Psoas muscle (tissue), 8 donors: Measurements from ENCODE around the gene NLGN1. TPM values are rescaled to one million over a fixed set of nuclear protein-coding genes. Genes with fewer than 3 reads are reported as not detected.

Experiments used
- ATAC-seq, 4 donors: fragments of 200-7000 bp; cut with Tn5 transposase; one replicate each; pipeline ENCODE4 v1.9.1; 2020; ENCODE audit warnings: moderate library complexity in 3 of 4, mild to moderate bottlenecking in 2 of 4
- DNase-seq, 2 donors: peaks; one replicate each; pipeline ENCODE4 v3.0.0-alpha.2; 2020
- H3K27ac ChIP-seq: fragments of 200-600 bp; one replicate; pipeline ENCODE4 v1.8.0; 2022
- H3K27me3 ChIP-seq, 3 donors: fragments of 200-600 bp in 1 of 3; one replicate each; pipeline versions ENCODE4 v1.6.1 to v1.8.0; 2013 to 2022; ENCODE audit warnings: low read length in 2 of 3, mild to moderate bottlenecking in 2 of 3, moderate library complexity in 1 of 3; ENCODE audit not compliant: insufficient read depth in 3 of 3
- H3K36me3 ChIP-seq, 2 donors: fragments of 200-600 bp in 1 of 2; one replicate each; pipeline versions ENCODE4 v1.6.1 to v1.8.0; 2013 to 2022; ENCODE audit warnings: low read depth in 1 of 2, mild to moderate bottlenecking in 1 of 2, moderate library complexity in 1 of 2; ENCODE audit not compliant: insufficient read depth in 1 of 2
- H3K4me1 ChIP-seq: fragments of 200-600 bp; one replicate; pipeline ENCODE4 v1.8.0; 2022
- H3K4me3 ChIP-seq: fragments of 200-600 bp; one replicate; pipeline ENCODE4 v1.8.0; 2022; ENCODE audit warnings: mild to moderate bottlenecking
- H3K9me3 ChIP-seq: fragments of 200-600 bp; one replicate; pipeline ENCODE4 v1.8.0; 2022
- WGBS, 3 donors: extraction: QIAGEN DNeasy Blood & Tissue Kit; methylation state at CpG; one replicate each; pipeline versions ENCODE4 v1.1.6 to v1.1.7; 2013; 5-methylcytosine and 5-hydroxymethylcytosine counted together
- intact Hi-C, 2 donors: fragments of 100-400 bp; cut with DNase I; formaldehyde crosslinking; loops; one replicate each; pipeline versions ENCODE4 v1.11.0 to v1.14.2; 2022
- polyA plus RNA-seq, 3 donors: library from polyadenylated mRNA; stranded (reverse); fragments of 200-250 nt; gene quantifications; one replicate each; pipeline ENCODE4 v1.2.3, GENCODE V29; 2013
- total RNA-seq, 4 donors: library from RNA; stranded (reverse); fragmentation: NEBNext Ultra II Directional in 2 of 4; extraction: Animal tissue kit (Norgen Biotek cat#: 25700) in 2 of 4; gene quantifications; one replicate each; pipeline versions ENCODE4 v1.2.1 to v1.2.4, GENCODE V29; 2021 to 2023
- TF ChIP-seq, protein P1 (sequence below): fragments of 200-600 bp; IDR thresholded peaks from one replicate; pipeline ENCODE4 v1.8.0; 2022; ENCODE audit warnings: antibody characterized with exemption
- donor health status: healthy with polysubstance abuse.
- donor health status: DM: no; HTN: no; CAD: no; lungs with moderate emphysema.
- donor health status: Bipolar disorder and iron deficiency.
- donor health status: healthy.
- donor health status: DM: yes; HTN: yes; CAD: no.
- donor health status: DM: no; HTN: no; CAD: no.
- donor health status: DM: no; HTN: no; CAD: no.
- donor health status: DM: yes; HTN: yes; CAD: no.

Gene NLGN1
- total and polyA plus RNA-seq, 7 donors = 0.04 to 1.0 (median 0.54) TPM

DNA sequence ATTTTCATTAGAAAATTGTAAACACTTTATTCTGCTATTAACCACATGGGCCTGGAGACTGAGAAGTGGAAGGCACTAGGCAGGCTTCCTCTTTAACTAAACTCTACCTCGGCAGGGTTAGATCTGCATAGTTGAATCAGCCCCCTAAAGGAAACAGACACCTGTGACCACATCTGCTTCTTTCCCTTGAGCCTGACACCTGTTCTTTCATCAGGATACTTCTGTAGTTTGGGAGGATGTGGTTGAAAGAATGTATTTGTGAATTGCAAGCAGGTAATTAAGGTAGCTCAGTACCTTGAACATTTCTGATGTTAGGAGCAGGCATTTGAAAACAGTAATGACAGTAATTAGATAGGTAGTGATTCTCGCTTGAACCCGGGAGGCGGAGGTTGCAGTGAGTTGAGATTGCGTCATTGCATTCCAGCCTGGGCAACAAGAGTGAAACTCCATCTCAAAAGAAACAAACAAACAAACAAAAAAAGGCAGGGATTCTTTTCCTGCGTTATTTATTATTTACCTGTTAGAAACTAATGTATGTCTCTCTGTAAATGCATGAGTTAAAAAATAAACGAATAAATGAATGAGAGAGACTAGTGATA, 468.5 kb downstream of the NLGN1 start:
- H3K27me3 ChIP-seq = no peaks in the 10 kb centered on the region
- 49 to 58% (median 53%) methylated on average over 7 of the region's 7 CpGs for WGBS, 3 donors
- H3K36me3 ChIP-seq = no peaks in the 10 kb centered on the region
- no peaks in the 10 kb centered on the region for H3K9me3 ChIP-seq
- no peak overlapping the region for H3K4me3 ChIP-seq
- intact Hi-C loops = no loop called here
- no peaks in the 10 kb centered on the region for H3K4me1 ChIP-seq
- TF ChIP-seq, protein P1, sequence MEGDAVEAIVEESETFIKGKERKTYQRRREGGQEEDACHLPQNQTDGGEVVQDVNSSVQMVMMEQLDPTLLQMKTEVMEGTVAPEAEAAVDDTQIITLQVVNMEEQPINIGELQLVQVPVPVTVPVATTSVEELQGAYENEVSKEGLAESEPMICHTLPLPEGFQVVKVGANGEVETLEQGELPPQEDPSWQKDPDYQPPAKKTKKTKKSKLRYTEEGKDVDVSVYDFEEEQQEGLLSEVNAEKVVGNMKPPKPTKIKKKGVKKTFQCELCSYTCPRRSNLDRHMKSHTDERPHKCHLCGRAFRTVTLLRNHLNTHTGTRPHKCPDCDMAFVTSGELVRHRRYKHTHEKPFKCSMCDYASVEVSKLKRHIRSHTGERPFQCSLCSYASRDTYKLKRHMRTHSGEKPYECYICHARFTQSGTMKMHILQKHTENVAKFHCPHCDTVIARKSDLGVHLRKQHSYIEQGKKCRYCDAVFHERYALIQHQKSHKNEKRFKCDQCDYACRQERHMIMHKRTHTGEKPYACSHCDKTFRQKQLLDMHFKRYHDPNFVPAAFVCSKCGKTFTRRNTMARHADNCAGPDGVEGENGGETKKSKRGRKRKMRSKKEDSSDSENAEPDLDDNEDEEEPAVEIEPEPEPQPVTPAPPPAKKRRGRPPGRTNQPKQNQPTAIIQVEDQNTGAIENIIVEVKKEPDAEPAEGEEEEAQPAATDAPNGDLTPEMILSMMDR = no peak
- H3K27ac ChIP-seq = no peak overlapping the region
- no peak for DNase-seq
- ATAC-seq = no peak

DNA sequence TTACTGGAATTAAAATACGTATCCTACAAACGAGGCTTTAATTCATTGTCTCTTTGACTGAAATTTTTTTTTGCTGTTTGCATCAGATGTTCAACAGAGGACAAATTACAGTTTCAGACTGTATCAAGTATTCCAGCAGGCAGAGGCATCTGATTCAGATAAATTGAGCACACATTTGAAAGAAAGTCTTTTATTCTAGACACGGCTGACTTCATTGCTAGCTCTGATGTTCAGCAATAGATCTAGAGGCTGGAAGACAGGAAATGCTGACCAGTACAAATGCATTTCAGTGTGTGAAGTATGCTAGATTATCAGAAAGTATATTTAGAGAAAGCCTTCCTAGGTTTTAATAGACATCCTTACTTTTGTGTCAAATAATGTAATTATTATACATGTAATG, 472.2 kb downstream of the NLGN1 start:
- 71 to 78% (median 71%) methylated on average over 3 of the region's 3 CpGs for WGBS, 3 donors
- intact Hi-C loops = no loop called here
- DNase-seq = no peak
- Histone ChIP-seq H3K36me3 (no peaks in the 10 kb centered on the region), H3K27ac (no peak overlapping the region), H3K27me3 (no peaks in the 10 kb centered on the region), H3K4me3 (no peak overlapping the region), H3K4me1 (no peaks in the 10 kb centered on the region), H3K9me3 (no peaks in the 10 kb centered on the region)
- TF ChIP-seq, protein P1 = no peak
- ATAC-seq = no peak

DNA sequence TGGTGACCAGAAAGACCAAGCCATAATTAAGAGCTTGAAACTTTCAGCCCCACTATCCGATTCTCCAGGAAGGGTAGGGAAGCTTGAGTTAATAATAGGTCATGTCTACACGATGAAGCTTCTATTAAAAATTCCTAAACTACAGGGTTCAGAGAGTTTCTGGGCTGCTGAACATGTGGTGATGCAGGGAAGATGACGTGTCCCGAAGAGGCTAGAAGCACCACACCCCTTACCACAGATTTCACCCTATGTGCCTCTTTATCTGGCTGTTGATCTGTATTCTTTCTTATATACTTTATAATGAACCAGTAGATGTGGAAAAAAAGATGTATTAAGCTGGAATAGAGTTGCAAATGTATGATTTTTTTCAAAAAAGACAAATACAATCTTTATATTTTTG, 473.4 kb downstream of the NLGN1 start:
- no peaks in the 10 kb centered on the region for H3K4me1 ChIP-seq
- H3K27me3 ChIP-seq = no peaks in the 10 kb centered on the region
- no peak overlapping the region for H3K27ac ChIP-seq
- 87 to 91% (median 89%) methylated on average over 4 of the region's 4 CpGs for WGBS, 3 donors
- TF ChIP-seq, protein P1 = no peak
- H3K4me3 ChIP-seq = no peak overlapping the region
- no peaks in the 10 kb centered on the region for H3K9me3 ChIP-seq
- ATAC-seq (no peak), DNase-seq (no peak)
- H3K36me3 ChIP-seq = no peaks in the 10 kb centered on the region
- intact Hi-C loops = no loop called here

DNA sequence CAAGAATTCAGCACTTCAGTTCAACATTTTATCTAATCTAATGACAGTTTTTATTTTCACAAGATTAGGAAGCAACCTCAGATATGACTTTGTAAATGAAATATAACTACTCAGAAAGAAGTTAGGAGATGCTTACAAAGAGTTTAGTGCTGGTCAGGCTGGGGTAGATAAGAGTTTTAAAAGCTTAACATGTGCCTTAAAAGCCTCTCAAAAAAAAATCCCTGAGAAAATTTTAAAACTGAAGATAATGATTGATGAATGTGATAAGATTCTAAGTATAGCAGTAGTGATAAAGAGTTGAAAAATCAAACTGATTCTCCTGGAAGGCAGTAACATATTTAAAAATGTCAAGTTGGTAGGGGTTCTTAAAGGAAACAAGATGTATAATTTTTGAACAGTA, 478.2 kb downstream of the NLGN1 start:
- Histone ChIP-seq H3K27me3 (no peaks in the 10 kb centered on the region), H3K4me1 (no peaks in the 10 kb centered on the region), H3K4me3 (no peak overlapping the region), H3K27ac (no peak overlapping the region), H3K36me3 (no peaks in the 10 kb centered on the region), H3K9me3 (no peaks in the 10 kb centered on the region)
- TF ChIP-seq, protein P1 = no peak
- ATAC-seq (no peak), DNase-seq (no peak)
- intact Hi-C loops = no loop called here

DNA sequence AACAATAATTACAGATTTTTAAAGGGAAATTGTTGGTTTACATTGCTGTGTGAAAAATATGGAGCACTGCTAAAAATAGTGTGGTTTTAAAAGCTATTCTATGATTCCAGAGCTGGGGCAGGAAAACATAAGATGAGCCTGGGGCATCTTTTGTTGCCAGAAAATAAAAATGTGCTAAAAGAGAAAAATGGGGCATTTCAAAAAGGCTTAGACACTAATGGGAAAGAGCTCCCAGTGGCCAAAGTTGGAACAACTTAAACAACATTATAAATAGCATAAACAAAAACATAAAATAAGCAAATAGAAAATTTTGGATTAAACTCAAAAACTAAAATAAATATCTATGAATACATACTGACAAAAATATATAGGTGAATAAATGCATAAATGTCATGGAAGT, 478.9 kb downstream of the NLGN1 start:
- Histone ChIP-seq H3K9me3 (no peaks in the 10 kb centered on the region), H3K27me3 (no peaks in the 10 kb centered on the region), H3K27ac (no peak overlapping the region), H3K36me3 (no peaks in the 10 kb centered on the region), H3K4me1 (no peaks in the 10 kb centered on the region), H3K4me3 (no peak overlapping the region)
- ATAC-seq (no peak), DNase-seq (no peak)
- TF ChIP-seq, protein P1 = no peak
- intact Hi-C loops = no loop called here
